Measurements from ENCODE around the gene SECISBP2.

The SECISBP2 gene

DNA sequence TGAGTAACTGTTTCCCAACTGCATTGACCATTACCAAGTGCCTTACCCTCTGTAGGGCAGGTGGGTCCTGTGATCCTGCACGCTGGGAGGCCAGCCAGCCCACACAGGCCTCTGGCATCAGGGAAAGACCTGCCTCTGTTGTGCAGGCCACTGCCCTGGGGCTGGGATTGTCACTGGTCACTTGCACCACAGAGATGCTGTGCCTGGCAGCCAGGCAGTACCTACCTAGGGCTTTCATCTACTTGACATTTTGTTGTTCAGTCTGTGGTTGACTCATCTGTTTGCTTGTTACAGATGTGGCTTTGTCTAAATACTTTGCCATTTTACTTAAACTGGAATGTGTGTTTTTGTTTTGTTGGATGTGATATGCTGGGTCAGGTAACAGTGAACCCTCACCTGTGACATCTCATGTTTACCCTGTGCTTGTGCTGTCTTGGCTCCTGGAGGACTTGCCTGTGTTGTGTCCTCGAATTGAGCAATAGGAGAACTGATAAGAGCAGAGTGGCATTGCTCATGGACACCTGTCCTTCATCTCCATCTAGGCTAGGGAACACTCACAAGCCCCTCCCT is 32.8 kb downstream of the SECISBP2 start:
- no peak for DNase-seq (ENCODE audit: low read depth)
- TF ChIP-seq POLR2A (IDR thresholded peaks at IDR 0.05; ENCODE audit: extremely low read depth, insufficient read length), result no peak
- TF ChIP-seq, protein P1, sequence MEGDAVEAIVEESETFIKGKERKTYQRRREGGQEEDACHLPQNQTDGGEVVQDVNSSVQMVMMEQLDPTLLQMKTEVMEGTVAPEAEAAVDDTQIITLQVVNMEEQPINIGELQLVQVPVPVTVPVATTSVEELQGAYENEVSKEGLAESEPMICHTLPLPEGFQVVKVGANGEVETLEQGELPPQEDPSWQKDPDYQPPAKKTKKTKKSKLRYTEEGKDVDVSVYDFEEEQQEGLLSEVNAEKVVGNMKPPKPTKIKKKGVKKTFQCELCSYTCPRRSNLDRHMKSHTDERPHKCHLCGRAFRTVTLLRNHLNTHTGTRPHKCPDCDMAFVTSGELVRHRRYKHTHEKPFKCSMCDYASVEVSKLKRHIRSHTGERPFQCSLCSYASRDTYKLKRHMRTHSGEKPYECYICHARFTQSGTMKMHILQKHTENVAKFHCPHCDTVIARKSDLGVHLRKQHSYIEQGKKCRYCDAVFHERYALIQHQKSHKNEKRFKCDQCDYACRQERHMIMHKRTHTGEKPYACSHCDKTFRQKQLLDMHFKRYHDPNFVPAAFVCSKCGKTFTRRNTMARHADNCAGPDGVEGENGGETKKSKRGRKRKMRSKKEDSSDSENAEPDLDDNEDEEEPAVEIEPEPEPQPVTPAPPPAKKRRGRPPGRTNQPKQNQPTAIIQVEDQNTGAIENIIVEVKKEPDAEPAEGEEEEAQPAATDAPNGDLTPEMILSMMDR (IDR thresholded peaks at IDR 0.05; ENCODE audit: low read depth, low read length), result no peak
- TF ChIP-seq, protein P2, sequence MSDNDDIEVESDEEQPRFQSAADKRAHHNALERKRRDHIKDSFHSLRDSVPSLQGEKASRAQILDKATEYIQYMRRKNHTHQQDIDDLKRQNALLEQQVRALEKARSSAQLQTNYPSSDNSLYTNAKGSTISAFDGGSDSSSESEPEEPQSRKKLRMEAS (IDR thresholded peaks at IDR 0.05; ENCODE audit: low read depth, low read length), result no peak
- no peak for TF ChIP-seq MYC (IDR thresholded peaks at IDR 0.05; ENCODE audit: low read depth, low read length)

DNA sequence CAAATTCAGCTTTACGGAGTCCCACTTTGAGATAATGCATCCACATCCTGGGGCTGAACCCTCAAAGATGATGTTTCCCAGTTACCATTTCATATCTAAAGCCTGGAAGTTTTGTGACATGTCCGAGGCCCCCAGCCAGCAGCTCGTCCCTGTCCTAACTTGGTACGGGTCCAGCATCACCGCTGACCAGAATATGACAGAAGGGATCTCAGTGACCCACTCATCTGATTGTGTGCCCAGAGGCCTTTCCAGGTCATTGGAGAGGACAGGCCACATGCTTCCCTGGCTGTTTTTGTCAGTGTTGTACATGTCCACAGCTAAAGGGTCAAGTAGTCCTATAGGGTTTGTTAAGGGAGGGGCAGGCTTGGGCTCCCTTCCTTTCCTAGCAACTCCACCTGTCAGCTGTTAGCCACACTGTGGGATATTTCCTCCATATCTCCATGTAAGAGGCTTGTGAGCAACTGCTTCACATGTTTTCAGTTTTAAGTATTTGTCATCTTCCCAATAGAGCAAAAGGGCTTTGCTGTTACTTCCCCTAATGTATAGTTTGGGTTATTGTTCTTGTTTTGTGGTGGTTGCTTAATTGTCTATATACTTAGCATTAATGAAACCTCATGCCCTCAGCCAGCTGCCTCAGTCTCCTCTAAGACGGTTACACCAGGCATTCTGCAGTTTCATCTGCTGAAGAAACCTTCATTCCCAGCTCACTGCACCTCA is 33.4 kb downstream of the SECISBP2 start:
- TF ChIP-seq, protein P1 (IDR thresholded peaks at IDR 0.05; ENCODE audit: low read depth, low read length), result no peak
- TF ChIP-seq POLR2A (IDR thresholded peaks at IDR 0.05; ENCODE audit: extremely low read depth, insufficient read length) (no peak), MYC (IDR thresholded peaks at IDR 0.05; ENCODE audit: low read depth, low read length) (no peak)
- TF ChIP-seq, protein P2 (IDR thresholded peaks at IDR 0.05; ENCODE audit: low read depth, low read length), result no peak
- no peak overlapping the region for H3K4me3 ChIP-seq (ENCODE audit: low read depth, low read length)
- DNase-seq (ENCODE audit: low read depth), result no peak

More for the DNA sequence above, 32.8 kb downstream of the SECISBP2 start:
- no peak overlapping the region for H3K4me3 ChIP-seq (ENCODE audit: low read depth, low read length)

DNA sequence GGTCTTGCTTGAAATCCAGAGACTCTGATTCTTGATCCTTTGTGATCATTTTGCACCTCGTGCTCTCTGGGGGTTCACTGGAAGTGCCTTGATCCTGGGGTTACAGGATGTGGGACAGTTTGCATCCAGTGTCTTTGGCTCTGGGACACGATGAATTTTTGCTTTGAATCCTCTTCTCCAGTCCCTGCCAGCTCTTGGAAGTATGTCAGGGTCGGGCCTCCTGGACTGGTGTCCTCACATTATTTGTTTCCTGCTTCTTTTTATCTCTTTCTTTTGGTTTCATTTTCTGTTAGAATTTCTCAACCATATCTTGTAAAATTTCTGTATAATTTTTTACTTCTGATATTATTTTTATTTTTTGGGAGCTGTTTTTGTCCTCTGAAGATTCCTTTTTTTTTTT is 34.2 kb downstream of the SECISBP2 start:
- no peak for DNase-seq (ENCODE audit: low read depth)
- H3K4me3 ChIP-seq (ENCODE audit: low read depth, low read length), result no peak overlapping the region
- TF ChIP-seq, protein P1 (IDR thresholded peaks at IDR 0.05; ENCODE audit: low read depth, low read length), result no peak
- TF ChIP-seq POLR2A (IDR thresholded peaks at IDR 0.05; ENCODE audit: extremely low read depth, insufficient read length) (no peak), MYC (IDR thresholded peaks at IDR 0.05; ENCODE audit: low read depth, low read length) (no peak)
- TF ChIP-seq, protein P2 (IDR thresholded peaks at IDR 0.05; ENCODE audit: low read depth, low read length), result no peak

DNA sequence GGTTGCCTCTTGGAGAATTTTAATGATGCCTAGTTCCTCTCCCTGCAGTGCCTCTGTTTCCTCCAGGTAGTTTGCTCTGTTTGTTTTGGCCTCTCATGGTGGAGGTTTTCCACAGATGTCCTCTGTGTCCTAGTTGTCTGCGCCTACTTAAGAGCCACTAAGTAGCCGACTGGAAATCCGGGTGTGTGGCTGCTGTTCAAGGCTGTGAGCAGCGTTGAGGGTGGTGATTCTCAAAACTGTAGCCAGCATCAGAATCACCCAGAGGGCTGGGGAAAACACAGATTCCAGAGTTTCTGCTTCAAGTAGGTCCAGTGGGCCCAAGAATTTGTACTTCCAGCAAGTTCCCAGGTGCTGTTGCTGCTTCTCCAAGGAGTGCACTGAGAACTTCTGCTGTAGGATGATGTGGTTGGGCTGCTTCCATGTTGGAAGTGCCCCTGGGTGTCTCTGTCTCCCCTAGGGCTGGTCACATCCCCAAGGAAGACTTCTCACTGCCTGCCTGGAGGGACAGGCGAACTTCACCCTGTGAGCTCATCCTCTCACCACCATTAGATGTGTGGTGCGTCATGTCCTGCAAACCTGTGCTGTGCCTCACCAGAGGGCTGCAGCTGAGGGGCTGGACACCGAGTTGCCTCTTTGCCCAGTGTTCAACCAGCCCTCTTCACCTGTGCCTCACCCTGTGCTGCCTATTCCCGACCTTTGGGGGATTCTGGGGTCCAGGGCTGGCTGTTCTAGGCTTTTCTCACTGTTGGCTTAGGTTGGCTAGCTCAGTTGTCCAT is 34.8 kb downstream of the SECISBP2 start:
- no peak for DNase-seq (ENCODE audit: low read depth)
- TF ChIP-seq, protein P2 (IDR thresholded peaks at IDR 0.05; ENCODE audit: low read depth, low read length), result no peak
- no peak for TF ChIP-seq MYC (IDR thresholded peaks at IDR 0.05; ENCODE audit: low read depth, low read length)
- TF ChIP-seq, protein P1 (IDR thresholded peaks at IDR 0.05; ENCODE audit: low read depth, low read length), result no peak
- TF ChIP-seq POLR2A (IDR thresholded peaks at IDR 0.05; ENCODE audit: extremely low read depth, insufficient read length), result no peak
- no peak overlapping the region for H3K4me3 ChIP-seq (ENCODE audit: low read depth, low read length)

DNA sequence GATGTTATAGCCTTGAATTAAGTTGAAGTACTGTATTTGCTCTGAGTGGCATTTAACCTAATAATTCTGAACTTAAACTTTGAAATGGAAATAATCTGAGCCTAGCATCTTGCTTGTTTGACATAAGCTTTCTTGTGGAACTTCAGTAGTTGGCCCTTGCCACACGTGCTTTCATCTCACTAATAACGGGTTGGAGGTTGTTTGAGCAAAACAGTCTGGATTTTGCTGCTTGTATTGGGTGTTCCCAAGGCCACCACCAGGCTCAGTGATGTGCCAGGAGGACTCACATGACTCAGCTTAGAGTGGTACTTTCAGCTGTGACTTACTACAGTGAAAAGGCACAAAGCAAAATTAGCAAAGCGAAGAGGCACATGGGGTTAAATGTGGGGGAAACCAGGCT is 35.7 kb downstream of the SECISBP2 start:
- TF ChIP-seq POLR2A (IDR thresholded peaks at IDR 0.05; ENCODE audit: extremely low read depth, insufficient read length) (no peak), MYC (IDR thresholded peaks at IDR 0.05; ENCODE audit: low read depth, low read length) (no peak)
- TF ChIP-seq, protein P1 (IDR thresholded peaks at IDR 0.05; ENCODE audit: low read depth, low read length), result no peak
- TF ChIP-seq, protein P2 (IDR thresholded peaks at IDR 0.05; ENCODE audit: low read depth, low read length), result no peak
- H3K4me3 ChIP-seq (ENCODE audit: low read depth, low read length), result no peak overlapping the region
- no peak for DNase-seq (ENCODE audit: low read depth)

Measured in NB4 (cell line).